Activated CD8-positive, alpha-beta T cell treated with anti-CD3 and anti-CD28 coated beads, Interleukin-2, amount 10 ng/mL, durations not matched to agents 7 days and 5 days (primary cell): ENCODE measurements around the gene HDAC9. TPM values are rescaled to one million over a fixed set of nuclear protein-coding genes. Genes with fewer than 3 reads are reported as not detected.
A peak's percentile ranks its signal among the peaks of the same experiment; 100 is the strongest.

Experiments used
- ATAC-seq: fragments of 150-1000 bp; cut with Tn5 transposase; one replicate; pipeline ENCODE4 v1.10.0; 2021; ENCODE audit warnings: moderate library complexity
- CTCF ChIA-PET: fragments of 350-600 bp; sonication (Branson Sonifier 250); formaldehyde crosslinking; loops from one replicate; lab custom pipeline; 2021; ENCODE audit warnings: antibody characterized with exemption; lab: Charles Lee
- POLR2A ChIA-PET: fragments of 350-600 bp; sonication (Branson Sonifier 250); formaldehyde crosslinking; loops from one replicate; lab custom pipeline; 2021; ENCODE audit warnings: antibody characterized with exemption; lab: Charles Lee
- DNase-seq: peaks from one replicate; pipeline ENCODE4 v3.0.0-alpha.2; 2020
- H3K27ac Mint-ChIP-seq: one replicate; pipeline ENCODE4 v1.8.0; 2021; ENCODE audit warnings: mild to moderate bottlenecking, mixed read lengths
- H3K27me3 Mint-ChIP-seq: one replicate; pipeline ENCODE4 v1.8.0; 2021; ENCODE audit warnings: low read depth, mixed read lengths
- H3K36me3 Mint-ChIP-seq: one replicate; pipeline ENCODE4 v1.8.0; 2021; ENCODE audit warnings: low read depth, mixed read lengths
- H3K4me1 Mint-ChIP-seq: one replicate; pipeline ENCODE4 v1.8.0; 2021; ENCODE audit warnings: low read depth, mixed read lengths
- H3K4me3 Mint-ChIP-seq: one replicate; pipeline ENCODE4 v1.8.0; 2021; ENCODE audit warnings: mild to moderate bottlenecking, mixed read lengths
- H3K9me3 Mint-ChIP-seq: one replicate; pipeline ENCODE4 v1.8.0; 2022; ENCODE audit warnings: mixed read lengths; ENCODE audit not compliant: insufficient read depth
- total RNA-seq, 2 experiments: library from RNA; stranded (reverse); gene quantifications; one replicate each; pipeline ENCODE4 v1.2.3, GENCODE V29; 2021

The HDAC9 gene
- total RNA-seq, 2 experiments from 2014 or later: 0.92 to 1.4 TPM

GRCh38 chr7:18659746-18660145, 164.2 kb downstream of the HDAC9 start:
- H3K4me1 Mint-ChIP-seq: no peaks in the 10 kb centered on the region
- H3K27ac Mint-ChIP-seq: no peak overlapping the region
- H3K36me3 Mint-ChIP-seq: no peaks in the 10 kb centered on the region
- CTCF ChIA-PET: no interaction called here
- DNase-seq (no peak), ATAC-seq (no peak)
- H3K27me3 Mint-ChIP-seq: no peaks in the 10 kb centered on the region
- H3K9me3 Mint-ChIP-seq: no peaks in the 10 kb centered on the region
- H3K4me3 Mint-ChIP-seq: no peak overlapping the region
- POLR2A ChIA-PET: no interaction called here

- no peak for ATAC-seq
- CTCF ChIA-PET: no interaction called here
Observed at GRCh38 chr7:18663321-18663720, 167.8 kb downstream of the HDAC9 start.

DNA sequence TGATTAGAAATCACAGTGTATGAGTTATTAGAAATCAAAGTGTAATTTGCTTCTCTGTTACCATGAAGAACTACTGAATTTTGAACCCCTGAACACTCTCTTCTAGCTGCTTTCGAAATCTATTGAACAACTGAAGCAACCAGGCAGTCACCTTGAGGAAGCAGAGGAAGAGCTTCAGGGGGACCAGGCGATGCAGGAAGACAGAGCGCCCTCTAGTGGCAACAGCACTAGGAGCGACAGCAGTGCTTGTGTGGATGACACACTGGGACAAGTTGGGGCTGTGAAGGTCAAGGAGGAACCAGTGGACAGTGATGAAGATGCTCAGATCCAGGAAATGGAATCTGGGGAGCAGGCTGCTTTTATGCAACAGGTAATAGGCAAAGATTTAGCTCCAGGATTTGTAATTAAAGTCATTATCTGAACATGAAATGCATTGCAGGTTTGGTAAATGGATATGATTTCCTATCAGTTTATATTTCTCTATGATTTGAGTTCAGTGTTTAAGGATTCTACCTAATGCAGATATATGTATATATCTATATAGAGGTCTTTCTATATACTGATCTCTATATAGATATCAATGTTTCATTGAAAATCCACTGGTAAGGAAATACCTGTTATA, 170.7 kb downstream of the HDAC9 start:
- H3K4me1 Mint-ChIP-seq: no peaks in the 10 kb centered on the region
- ATAC-seq (peak; percentile 84), DNase-seq (peak; percentile 78)
- H3K27me3 Mint-ChIP-seq: no peaks in the 10 kb centered on the region
- no peaks in the 10 kb centered on the region for H3K36me3 Mint-ChIP-seq
- no peak overlapping the region for H3K27ac Mint-ChIP-seq
- no peak overlapping the region for H3K4me3 Mint-ChIP-seq
- POLR2A ChIA-PET: no interaction called here
- CTCF ChIA-PET: interaction anchor here (0.6 to 1.8 kb wide), 13 partner anchors 10 to 984 kb away, joined by 3 to 11 read pairs (median 5); no protein-coding TSS in a partner anchor
- no peaks in the 10 kb centered on the region for H3K9me3 Mint-ChIP-seq

More at GRCh38 chr7:18663321-18663720, 167.8 kb downstream of the HDAC9 start:
- POLR2A ChIA-PET: no interaction called here
- no peak for DNase-seq
- no peak overlapping the region for H3K4me3 Mint-ChIP-seq
- H3K4me1 Mint-ChIP-seq: no peaks in the 10 kb centered on the region
- no peaks in the 10 kb centered on the region for H3K9me3 Mint-ChIP-seq
- H3K27me3 Mint-ChIP-seq: no peaks in the 10 kb centered on the region
- H3K36me3 Mint-ChIP-seq: no peaks in the 10 kb centered on the region
- H3K27ac Mint-ChIP-seq: no peak overlapping the region

GRCh38 chr7:18667466-18667865, 171.9 kb downstream of the HDAC9 start:
- no peaks in the 10 kb centered on the region for H3K9me3 Mint-ChIP-seq
- ATAC-seq (no peak), DNase-seq (no peak)
- H3K36me3 Mint-ChIP-seq: no peaks in the 10 kb centered on the region
- no peaks in the 10 kb centered on the region for H3K4me1 Mint-ChIP-seq
- no peak overlapping the region for H3K27ac Mint-ChIP-seq
- no peaks in the 10 kb centered on the region for H3K27me3 Mint-ChIP-seq
- ChIA-PET CTCF (no interaction called here), POLR2A (no interaction called here)
- no peak overlapping the region for H3K4me3 Mint-ChIP-seq

GRCh38 chr7:18671176-18671575, 175.6 kb downstream of the HDAC9 start:
- POLR2A ChIA-PET: no interaction called here
- CTCF ChIA-PET: no interaction called here
- no peaks in the 10 kb centered on the region for H3K4me1 Mint-ChIP-seq

GRCh38 chr7:18675579-18675978, 180.0 kb downstream of the HDAC9 start:
- ATAC-seq: no peak
- ChIA-PET CTCF (no interaction called here), POLR2A (no interaction called here)
- no peak overlapping the region for H3K27ac Mint-ChIP-seq
- no peak for DNase-seq
- H3K4me1 Mint-ChIP-seq: no peaks in the 10 kb centered on the region
- no peaks in the 10 kb centered on the region for H3K27me3 Mint-ChIP-seq
- H3K9me3 Mint-ChIP-seq: no peaks in the 10 kb centered on the region
- H3K4me3 Mint-ChIP-seq: no peak overlapping the region
- no peaks in the 10 kb centered on the region for H3K36me3 Mint-ChIP-seq

More at GRCh38 chr7:18671176-18671575, 175.6 kb downstream of the HDAC9 start:
- ATAC-seq (no peak), DNase-seq (no peak)
- Mint-ChIP-seq H3K9me3 (no peaks in the 10 kb centered on the region), H3K27me3 (no peaks in the 10 kb centered on the region), H3K27ac (no peak overlapping the region), H3K36me3 (no peaks in the 10 kb centered on the region), H3K4me3 (no peak overlapping the region)

GRCh38 chr7:18679261-18679660, 183.7 kb downstream of the HDAC9 start:
- no peak for ATAC-seq
- H3K27ac Mint-ChIP-seq: no peak overlapping the region
- DNase-seq: no peak
- ChIA-PET CTCF (no interaction called here), POLR2A (no interaction called here)
- no peaks in the 10 kb centered on the region for H3K27me3 Mint-ChIP-seq
- H3K9me3 Mint-ChIP-seq: no peaks in the 10 kb centered on the region
- no peak overlapping the region for H3K4me3 Mint-ChIP-seq
- H3K36me3 Mint-ChIP-seq: no peaks in the 10 kb centered on the region
- no peaks in the 10 kb centered on the region for H3K4me1 Mint-ChIP-seq

DNA sequence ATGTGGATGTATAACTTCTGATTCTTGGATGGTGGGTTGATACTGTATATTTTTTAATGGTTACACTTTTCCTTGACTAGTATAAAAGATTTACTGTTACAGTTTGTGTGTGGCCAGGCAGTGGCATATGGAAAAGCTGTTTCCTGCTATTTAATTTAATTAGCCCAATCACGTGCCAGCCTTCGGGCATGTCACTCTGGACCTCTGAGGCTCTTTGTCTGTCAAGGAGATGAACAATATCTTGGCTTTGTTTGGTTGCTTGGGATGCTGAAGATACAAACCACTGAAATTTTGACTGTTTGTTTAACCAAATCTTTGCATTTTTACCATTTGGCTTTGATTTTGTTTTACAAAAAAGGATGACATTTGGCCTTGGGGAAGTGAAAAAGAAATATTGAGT, 185.0 kb downstream of the HDAC9 start:
- Mint-ChIP-seq H3K9me3 (no peaks in the 10 kb centered on the region), H3K4me3 (no peak overlapping the region), H3K4me1 (no peaks in the 10 kb centered on the region), H3K27ac (no peak overlapping the region), H3K27me3 (no peaks in the 10 kb centered on the region), H3K36me3 (no peaks in the 10 kb centered on the region)
- CTCF ChIA-PET: interaction anchor here (1.1 kb wide), 1 partner anchor 15 kb away, joined by 3 read pairs; no protein-coding TSS in a partner anchor
- POLR2A ChIA-PET: no interaction called here
- no peak for ATAC-seq
- DNase-seq: no peak

DNA sequence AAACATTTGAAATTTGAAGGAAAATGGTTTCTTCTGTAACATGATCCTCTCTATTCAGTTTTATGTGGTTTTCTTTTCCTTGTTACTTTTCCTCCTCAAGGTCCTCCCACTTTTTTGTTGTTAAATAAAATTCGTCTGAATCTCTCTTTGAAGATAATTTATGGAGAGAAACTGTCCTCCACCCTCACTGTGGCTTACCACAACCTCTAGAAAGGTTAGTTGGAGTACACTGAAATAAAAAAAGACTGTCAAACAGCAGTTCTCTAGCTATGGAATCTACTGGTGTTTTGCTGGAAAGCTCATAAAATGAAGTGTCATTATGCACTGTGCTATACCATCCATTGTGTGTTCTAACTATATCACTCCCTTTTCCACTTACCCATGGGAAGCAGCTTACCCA, 189.4 kb downstream of the HDAC9 start:
- POLR2A ChIA-PET: no interaction called here
- H3K4me1 Mint-ChIP-seq: no peaks in the 10 kb centered on the region
- no peak for ATAC-seq
- no peak overlapping the region for H3K4me3 Mint-ChIP-seq
- H3K9me3 Mint-ChIP-seq: no peaks in the 10 kb centered on the region
- DNase-seq: no peak
- no peak overlapping the region for H3K27ac Mint-ChIP-seq
- no peaks in the 10 kb centered on the region for H3K36me3 Mint-ChIP-seq
- CTCF ChIA-PET: interaction anchor here (0.7 kb wide), 1 partner anchor 190 kb away, joined by 3 read pairs; no protein-coding TSS in a partner anchor
- H3K27me3 Mint-ChIP-seq: no peaks in the 10 kb centered on the region

- Mint-ChIP-seq H3K4me1 (no peaks in the 10 kb centered on the region), H3K4me3 (no peak overlapping the region), H3K27me3 (no peaks in the 10 kb centered on the region), H3K27ac (no peak overlapping the region), H3K36me3 (no peaks in the 10 kb centered on the region), H3K9me3 (no peaks in the 10 kb centered on the region)
- POLR2A ChIA-PET: no interaction called here
- ATAC-seq (no peak), DNase-seq (no peak)
- CTCF ChIA-PET: no interaction called here
Observed at GRCh38 chr7:18685971-18686370, 190.4 kb downstream of the HDAC9 start.

DNA sequence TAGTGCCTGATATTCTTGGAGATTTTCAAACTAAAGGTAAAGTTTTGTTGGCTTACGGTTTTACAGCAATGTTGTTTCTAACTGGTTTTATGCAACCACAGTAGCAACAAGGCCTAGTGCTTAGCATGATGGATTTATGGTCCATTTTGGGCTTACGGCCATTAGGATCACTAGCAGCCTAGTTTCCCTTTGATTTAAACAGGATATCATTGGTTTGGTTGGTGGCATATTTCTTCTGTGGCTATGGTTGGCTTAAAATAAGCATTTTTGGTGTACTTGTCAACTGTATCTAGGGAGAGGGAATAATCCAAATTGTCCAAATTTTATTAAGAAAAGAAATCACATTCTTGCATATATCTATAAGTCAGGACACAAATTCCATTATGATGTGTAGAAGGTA, 194.0 kb downstream of the HDAC9 start:
- no peak overlapping the region for H3K27ac Mint-ChIP-seq
- POLR2A ChIA-PET: no interaction called here
- ATAC-seq (no peak), DNase-seq (no peak)
- no peaks in the 10 kb centered on the region for H3K27me3 Mint-ChIP-seq
- H3K36me3 Mint-ChIP-seq: no peaks in the 10 kb centered on the region
- no peaks in the 10 kb centered on the region for H3K4me1 Mint-ChIP-seq
- no peak overlapping the region for H3K4me3 Mint-ChIP-seq
- H3K9me3 Mint-ChIP-seq: no peaks in the 10 kb centered on the region
- CTCF ChIA-PET: no interaction called here

- ATAC-seq: no peak
- H3K4me1 Mint-ChIP-seq: no peaks in the 10 kb centered on the region
- no peaks in the 10 kb centered on the region for H3K9me3 Mint-ChIP-seq
- no peaks in the 10 kb centered on the region for H3K27me3 Mint-ChIP-seq
- ChIA-PET POLR2A (no interaction called here), CTCF (no interaction called here)
- H3K36me3 Mint-ChIP-seq: no peaks in the 10 kb centered on the region
- no peak overlapping the region for H3K27ac Mint-ChIP-seq
- H3K4me3 Mint-ChIP-seq: no peak overlapping the region
- DNase-seq: no peak
Observed at GRCh38 chr7:18693406-18693805, 197.9 kb downstream of the HDAC9 start.

GRCh38 chr7:18693816-18694215, 198.3 kb downstream of the HDAC9 start:
- H3K27me3 Mint-ChIP-seq: no peaks in the 10 kb centered on the region
- no peaks in the 10 kb centered on the region for H3K9me3 Mint-ChIP-seq
- H3K4me3 Mint-ChIP-seq: no peak overlapping the region
- POLR2A ChIA-PET: no interaction called here
- CTCF ChIA-PET: no interaction called here
- H3K36me3 Mint-ChIP-seq: no peaks in the 10 kb centered on the region
- H3K27ac Mint-ChIP-seq: no peak overlapping the region
- ATAC-seq (no peak), DNase-seq (no peak)
- H3K4me1 Mint-ChIP-seq: no peaks in the 10 kb centered on the region
